Measurements from ENCODE around the gene TRAPPC12. TPM values are rescaled to one million over a fixed set of nuclear protein-coding genes. Genes with fewer than 3 reads are reported as not detected.

Gene TRAPPC12
- polyA plus RNA-seq, 1 donor from 2014 or later = 76.2 TPM

DNA sequence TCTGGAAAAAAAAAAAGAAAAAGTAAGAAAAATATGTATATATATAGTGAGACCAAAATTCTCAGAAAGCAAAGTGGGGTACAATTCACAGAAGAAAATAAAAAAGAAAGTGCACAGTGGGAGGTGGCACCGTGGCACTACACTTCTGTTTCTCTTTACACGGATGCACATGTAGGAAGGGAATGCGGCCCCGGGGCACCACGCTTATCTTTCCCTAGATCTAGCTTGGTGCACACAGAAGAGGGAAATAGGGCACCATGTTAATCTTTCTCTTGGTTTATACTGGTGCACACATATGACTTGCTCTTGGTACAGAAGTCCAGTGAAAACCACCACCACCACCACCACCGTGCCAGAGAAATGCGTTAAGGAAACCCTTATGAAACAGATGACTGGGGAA is 33.9 kb upstream of the TRAPPC12 start:
- Histone ChIP-seq H3K27me3 (ENCODE audit: insufficient read depth, low read depth, low read length) (no peaks in the 10 kb centered on the region), H3F3A (ENCODE audit: insufficient read depth, low read length, poor library complexity, severe bottlenecking) (no peaks in the 10 kb centered on the region), H3K4me2 (ENCODE audit: low read length) (no peak overlapping the region), H3K9me3 (ENCODE audit: low read length) (no peaks in the 10 kb centered on the region), H3K36me3 (ENCODE audit: insufficient read depth, low read length) (no peaks in the 10 kb centered on the region), H3K9ac (ENCODE audit: low read length) (no peak overlapping the region), H2AFZ (ENCODE audit: low read depth, low read length) (no peak overlapping the region), H3K9me2 (ENCODE audit: insufficient read depth, low read length) (no peaks in the 10 kb centered on the region), H3K4me3 (ENCODE audit: low read length) (no peak overlapping the region), H3K79me2 (replicated peaks; ENCODE audit: insufficient read depth, low read length) (no peaks in the 10 kb centered on the region), H3K27ac (ENCODE audit: low read length) (no peak overlapping the region), H4K20me1 (ENCODE audit: insufficient read depth) (no peaks in the 10 kb centered on the region)
- TF ChIP-seq MXI1 (conservative IDR thresholded peaks at IDR 0.05; ENCODE audit: poor library complexity, severe bottlenecking) = no peak
- TF ChIP-seq, protein P1, sequence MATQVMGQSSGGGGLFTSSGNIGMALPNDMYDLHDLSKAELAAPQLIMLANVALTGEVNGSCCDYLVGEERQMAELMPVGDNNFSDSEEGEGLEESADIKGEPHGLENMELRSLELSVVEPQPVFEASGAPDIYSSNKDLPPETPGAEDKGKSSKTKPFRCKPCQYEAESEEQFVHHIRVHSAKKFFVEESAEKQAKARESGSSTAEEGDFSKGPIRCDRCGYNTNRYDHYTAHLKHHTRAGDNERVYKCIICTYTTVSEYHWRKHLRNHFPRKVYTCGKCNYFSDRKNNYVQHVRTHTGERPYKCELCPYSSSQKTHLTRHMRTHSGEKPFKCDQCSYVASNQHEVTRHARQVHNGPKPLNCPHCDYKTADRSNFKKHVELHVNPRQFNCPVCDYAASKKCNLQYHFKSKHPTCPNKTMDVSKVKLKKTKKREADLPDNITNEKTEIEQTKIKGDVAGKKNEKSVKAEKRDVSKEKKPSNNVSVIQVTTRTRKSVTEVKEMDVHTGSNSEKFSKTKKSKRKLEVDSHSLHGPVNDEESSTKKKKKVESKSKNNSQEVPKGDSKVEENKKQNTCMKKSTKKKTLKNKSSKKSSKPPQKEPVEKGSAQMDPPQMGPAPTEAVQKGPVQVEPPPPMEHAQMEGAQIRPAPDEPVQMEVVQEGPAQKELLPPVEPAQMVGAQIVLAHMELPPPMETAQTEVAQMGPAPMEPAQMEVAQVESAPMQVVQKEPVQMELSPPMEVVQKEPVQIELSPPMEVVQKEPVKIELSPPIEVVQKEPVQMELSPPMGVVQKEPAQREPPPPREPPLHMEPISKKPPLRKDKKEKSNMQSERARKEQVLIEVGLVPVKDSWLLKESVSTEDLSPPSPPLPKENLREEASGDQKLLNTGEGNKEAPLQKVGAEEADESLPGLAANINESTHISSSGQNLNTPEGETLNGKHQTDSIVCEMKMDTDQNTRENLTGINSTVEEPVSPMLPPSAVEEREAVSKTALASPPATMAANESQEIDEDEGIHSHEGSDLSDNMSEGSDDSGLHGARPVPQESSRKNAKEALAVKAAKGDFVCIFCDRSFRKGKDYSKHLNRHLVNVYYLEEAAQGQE (IDR thresholded peaks at IDR 0.05; ENCODE audit: borderline replicate concordance) = no peak
- no peak for TF ChIP-seq EZH2 (IDR thresholded peaks at IDR 0.05; ENCODE audit: borderline replicate concordance, insufficient read depth, low read length, poor library complexity, severe bottlenecking)
- TF ChIP-seq RAD21 (conservative IDR thresholded peaks at IDR 0.05) = no peak
- TF ChIP-seq, protein P2, sequence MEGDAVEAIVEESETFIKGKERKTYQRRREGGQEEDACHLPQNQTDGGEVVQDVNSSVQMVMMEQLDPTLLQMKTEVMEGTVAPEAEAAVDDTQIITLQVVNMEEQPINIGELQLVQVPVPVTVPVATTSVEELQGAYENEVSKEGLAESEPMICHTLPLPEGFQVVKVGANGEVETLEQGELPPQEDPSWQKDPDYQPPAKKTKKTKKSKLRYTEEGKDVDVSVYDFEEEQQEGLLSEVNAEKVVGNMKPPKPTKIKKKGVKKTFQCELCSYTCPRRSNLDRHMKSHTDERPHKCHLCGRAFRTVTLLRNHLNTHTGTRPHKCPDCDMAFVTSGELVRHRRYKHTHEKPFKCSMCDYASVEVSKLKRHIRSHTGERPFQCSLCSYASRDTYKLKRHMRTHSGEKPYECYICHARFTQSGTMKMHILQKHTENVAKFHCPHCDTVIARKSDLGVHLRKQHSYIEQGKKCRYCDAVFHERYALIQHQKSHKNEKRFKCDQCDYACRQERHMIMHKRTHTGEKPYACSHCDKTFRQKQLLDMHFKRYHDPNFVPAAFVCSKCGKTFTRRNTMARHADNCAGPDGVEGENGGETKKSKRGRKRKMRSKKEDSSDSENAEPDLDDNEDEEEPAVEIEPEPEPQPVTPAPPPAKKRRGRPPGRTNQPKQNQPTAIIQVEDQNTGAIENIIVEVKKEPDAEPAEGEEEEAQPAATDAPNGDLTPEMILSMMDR (IDR thresholded peaks at IDR 0.05; ENCODE audit: poor library complexity, severe bottlenecking) = no peak
- no peak for TF ChIP-seq TAF1 (IDR thresholded peaks at IDR 0.05; ENCODE audit: low read depth)
- no peak for TF ChIP-seq POLR2AphosphoS5 (IDR thresholded peaks at IDR 0.05)
- no peak for TF ChIP-seq SMC3 (conservative IDR thresholded peaks at IDR 0.05; ENCODE audit: poor library complexity)
- no peak for TF ChIP-seq EP300 (conservative IDR thresholded peaks at IDR 0.05; ENCODE audit: poor library complexity, severe bottlenecking)

DNA sequence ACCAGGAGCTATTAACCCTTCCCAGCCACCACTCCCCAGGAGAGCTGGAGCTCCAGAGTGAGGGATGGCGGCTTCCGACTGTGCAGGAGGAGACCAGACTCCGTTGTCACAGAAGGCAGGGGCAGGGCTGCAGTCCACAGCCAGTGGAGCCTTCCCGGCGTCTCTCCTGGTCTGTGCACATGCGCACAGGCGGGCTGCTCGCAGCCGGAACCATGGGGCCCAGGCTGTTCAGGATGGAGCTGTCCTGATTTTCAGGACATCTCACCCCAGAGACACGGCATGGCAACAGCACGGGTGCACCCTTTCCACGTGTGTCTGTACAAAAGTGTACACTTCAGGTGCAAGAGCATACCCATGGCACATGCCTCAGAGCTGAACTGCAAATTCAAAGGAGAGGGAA is 30.7 kb upstream of the TRAPPC12 start:
- no peak for TF ChIP-seq EP300 (conservative IDR thresholded peaks at IDR 0.05; ENCODE audit: poor library complexity, severe bottlenecking)
- TF ChIP-seq, protein P1 (IDR thresholded peaks at IDR 0.05; ENCODE audit: borderline replicate concordance) = no peak
- TF ChIP-seq RAD21 (conservative IDR thresholded peaks at IDR 0.05) = no peak
- no peak for TF ChIP-seq MXI1 (conservative IDR thresholded peaks at IDR 0.05; ENCODE audit: poor library complexity, severe bottlenecking)
- no peak for TF ChIP-seq SMC3 (conservative IDR thresholded peaks at IDR 0.05; ENCODE audit: poor library complexity)
- TF ChIP-seq POLR2AphosphoS5 (IDR thresholded peaks at IDR 0.05) = no peak
- TF ChIP-seq, protein P2 (IDR thresholded peaks at IDR 0.05; ENCODE audit: poor library complexity, severe bottlenecking) = no peak
- TF ChIP-seq EZH2 (IDR thresholded peaks at IDR 0.05; ENCODE audit: borderline replicate concordance, insufficient read depth, low read length, poor library complexity, severe bottlenecking) = no peak
- no peak for TF ChIP-seq TAF1 (IDR thresholded peaks at IDR 0.05; ENCODE audit: low read depth)
- no peaks in the 10 kb centered on the region for H3K9me3 ChIP-seq (ENCODE audit: low read length)
- no peaks in the 10 kb centered on the region for H3K79me2 ChIP-seq (replicated peaks; ENCODE audit: insufficient read depth, low read length)
- no peak overlapping the region for H3K9ac ChIP-seq (ENCODE audit: low read length)
- no peaks in the 10 kb centered on the region for H4K20me1 ChIP-seq (ENCODE audit: insufficient read depth)
- no peaks in the 10 kb centered on the region for H3K27me3 ChIP-seq (ENCODE audit: insufficient read depth, low read depth, low read length)
- H3F3A ChIP-seq (ENCODE audit: insufficient read depth, low read length, poor library complexity, severe bottlenecking) = no peaks in the 10 kb centered on the region
- no peak overlapping the region for H3K4me2 ChIP-seq (ENCODE audit: low read length)
- H3K27ac ChIP-seq (ENCODE audit: low read length) = no peak overlapping the region
- no peak overlapping the region for H2AFZ ChIP-seq (ENCODE audit: low read depth, low read length)
- H3K4me3 ChIP-seq (ENCODE audit: low read length) = no peak overlapping the region
- no peaks in the 10 kb centered on the region for H3K36me3 ChIP-seq (ENCODE audit: insufficient read depth, low read length)
- H3K9me2 ChIP-seq (ENCODE audit: insufficient read depth, low read length) = no peaks in the 10 kb centered on the region
